ENCODE measurements around the gene GAST.

GAST gene

DNA sequence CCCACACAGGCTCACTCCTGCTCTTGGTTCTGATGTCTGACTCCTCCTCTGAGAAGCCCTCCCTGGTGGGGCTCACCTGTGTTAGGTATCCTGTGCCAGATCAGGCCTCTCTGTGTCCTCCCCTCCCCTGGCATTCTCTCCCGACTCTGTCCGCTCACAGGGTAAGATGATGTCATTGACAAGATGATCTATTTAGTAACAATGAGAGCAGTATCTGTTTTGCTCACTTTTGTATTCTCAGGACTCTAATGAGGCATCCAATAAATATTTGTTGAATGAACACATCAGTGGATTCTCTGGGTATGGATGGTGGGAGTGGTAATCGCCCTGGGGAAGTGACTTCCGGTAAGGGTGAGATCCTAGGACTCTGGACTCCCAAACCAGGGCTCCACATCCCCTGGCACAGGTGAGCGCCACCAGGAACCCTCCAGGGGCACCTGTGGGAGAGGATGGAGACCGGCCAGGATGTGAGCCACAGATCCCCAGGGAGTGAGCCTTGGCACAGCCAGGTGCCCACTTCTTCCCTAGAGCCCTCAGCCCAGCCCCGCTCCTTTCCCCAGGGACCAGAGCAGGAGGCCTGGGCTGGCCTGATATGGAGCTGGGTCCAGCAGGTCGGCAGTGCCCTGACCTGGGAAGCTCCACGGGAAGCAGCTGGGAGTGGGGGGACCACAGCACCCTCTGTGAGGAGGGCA lies 27.7 kb downstream of the GAST start:
- in situ Hi-C loops (cut with HindIII; ENCODE audit: low sequenced_read_pairs), result no loop called here
- TF ChIP-seq, protein P1, sequence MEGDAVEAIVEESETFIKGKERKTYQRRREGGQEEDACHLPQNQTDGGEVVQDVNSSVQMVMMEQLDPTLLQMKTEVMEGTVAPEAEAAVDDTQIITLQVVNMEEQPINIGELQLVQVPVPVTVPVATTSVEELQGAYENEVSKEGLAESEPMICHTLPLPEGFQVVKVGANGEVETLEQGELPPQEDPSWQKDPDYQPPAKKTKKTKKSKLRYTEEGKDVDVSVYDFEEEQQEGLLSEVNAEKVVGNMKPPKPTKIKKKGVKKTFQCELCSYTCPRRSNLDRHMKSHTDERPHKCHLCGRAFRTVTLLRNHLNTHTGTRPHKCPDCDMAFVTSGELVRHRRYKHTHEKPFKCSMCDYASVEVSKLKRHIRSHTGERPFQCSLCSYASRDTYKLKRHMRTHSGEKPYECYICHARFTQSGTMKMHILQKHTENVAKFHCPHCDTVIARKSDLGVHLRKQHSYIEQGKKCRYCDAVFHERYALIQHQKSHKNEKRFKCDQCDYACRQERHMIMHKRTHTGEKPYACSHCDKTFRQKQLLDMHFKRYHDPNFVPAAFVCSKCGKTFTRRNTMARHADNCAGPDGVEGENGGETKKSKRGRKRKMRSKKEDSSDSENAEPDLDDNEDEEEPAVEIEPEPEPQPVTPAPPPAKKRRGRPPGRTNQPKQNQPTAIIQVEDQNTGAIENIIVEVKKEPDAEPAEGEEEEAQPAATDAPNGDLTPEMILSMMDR (IDR thresholded peaks at IDR 0.05; ENCODE audit: low read depth, low read length), result no peak
- no peak for DNase-seq (ENCODE audit: low read depth, low spot score)
- H3K4me3 ChIP-seq (ENCODE audit: low read depth, low read length), result no peak overlapping the region

DNA sequence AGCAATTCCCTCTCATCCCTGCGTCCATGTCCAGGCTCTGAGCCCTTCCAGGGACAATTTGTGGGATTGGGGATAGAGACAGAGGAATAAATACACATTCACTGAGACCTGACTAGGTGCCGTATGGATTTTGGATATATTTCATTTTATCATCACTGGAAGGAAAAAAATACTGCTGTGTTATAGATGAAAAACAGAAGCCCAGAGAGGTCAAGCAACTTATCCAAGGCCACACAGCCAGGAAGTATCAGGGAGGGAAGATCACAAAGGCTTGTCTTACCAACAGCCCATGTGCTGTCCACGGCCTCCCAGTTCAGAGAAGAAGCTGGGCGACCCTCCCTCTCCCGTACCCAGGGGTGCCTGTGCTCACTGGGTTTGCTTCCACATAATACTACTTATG lies 28.4 kb downstream of the GAST start:
- no peak for DNase-seq (ENCODE audit: low read depth, low spot score)
- in situ Hi-C loops (cut with HindIII; ENCODE audit: low sequenced_read_pairs), result no loop called here
- H3K4me3 ChIP-seq (ENCODE audit: low read depth, low read length), result no peak overlapping the region
- TF ChIP-seq, protein P1 (IDR thresholded peaks at IDR 0.05; ENCODE audit: low read depth, low read length), result no peak

DNA sequence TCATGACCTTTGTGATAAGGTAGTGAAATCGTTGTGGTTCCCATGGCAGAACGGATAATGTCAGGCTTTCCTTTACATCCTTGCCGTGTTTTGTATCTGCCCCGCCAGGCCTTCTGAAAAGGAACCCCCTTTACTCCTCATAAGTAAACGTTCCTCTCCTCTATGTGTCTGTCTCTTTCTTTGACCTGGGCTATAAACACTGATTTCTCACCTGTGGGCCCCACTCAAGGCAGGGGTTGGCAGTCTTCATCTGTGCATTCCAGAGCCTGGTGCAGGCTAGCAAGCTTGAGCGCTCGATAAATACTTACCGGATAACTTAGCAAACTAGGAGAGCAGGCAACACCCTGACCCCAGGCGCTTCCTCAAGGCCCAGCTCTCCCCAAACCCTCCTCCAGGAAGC lies 29.6 kb downstream of the GAST start:
- no peak for DNase-seq (ENCODE audit: low read depth, low spot score)
- no peak overlapping the region for H3K4me3 ChIP-seq (ENCODE audit: low read depth, low read length)
- in situ Hi-C loops (cut with HindIII; ENCODE audit: low sequenced_read_pairs), result no loop called here
- TF ChIP-seq, protein P1 (IDR thresholded peaks at IDR 0.05; ENCODE audit: low read depth, low read length), result no peak

DNA sequence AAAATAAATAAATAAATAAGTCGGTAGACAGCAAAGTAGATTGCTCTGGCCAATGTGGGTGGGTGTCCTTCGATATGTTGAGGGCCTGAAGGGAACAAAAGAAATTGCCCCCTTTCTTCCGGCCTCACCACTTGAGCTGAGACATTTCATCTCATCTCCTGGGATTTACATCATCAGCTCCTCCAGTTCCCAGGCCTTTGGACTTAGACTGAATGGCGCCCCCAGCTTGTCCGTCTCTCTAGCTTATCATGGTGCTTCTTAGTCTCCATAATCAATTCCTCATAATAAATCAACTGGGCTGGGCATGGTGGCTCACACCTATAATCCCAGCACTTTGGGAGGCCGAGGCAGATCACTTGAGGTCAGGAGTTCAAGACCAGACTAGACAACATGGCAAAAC lies 36.1 kb downstream of the GAST start:
- DNase-seq (ENCODE audit: low read depth, low spot score), result no peak
- TF ChIP-seq, protein P1 (IDR thresholded peaks at IDR 0.05; ENCODE audit: low read depth, low read length), result no peak
- no peak overlapping the region for H3K4me3 ChIP-seq (ENCODE audit: low read depth, low read length)
- in situ Hi-C loops (cut with HindIII; ENCODE audit: low sequenced_read_pairs), result no loop called here

DNA sequence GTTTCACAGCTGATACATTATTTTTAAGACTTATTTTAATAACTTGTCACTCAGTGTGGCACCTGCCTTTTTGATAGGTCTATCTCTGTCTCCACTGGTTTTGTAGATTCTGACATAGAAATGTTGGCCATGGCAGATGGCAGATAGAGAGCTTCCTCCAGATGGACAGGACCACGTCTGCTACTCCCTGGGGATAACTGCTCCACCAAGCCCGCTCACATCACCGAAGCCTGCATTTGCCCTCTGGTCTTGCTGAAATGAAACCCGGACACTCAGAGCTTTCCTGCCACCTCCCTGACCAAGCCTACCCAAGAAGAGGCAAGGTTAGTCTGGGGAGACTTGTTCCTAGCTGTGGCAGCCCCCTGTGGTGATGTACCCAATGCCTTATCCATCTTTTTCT lies 38.7 kb downstream of the GAST start:
- in situ Hi-C loops (cut with HindIII; ENCODE audit: low sequenced_read_pairs), result no loop called here
- TF ChIP-seq, protein P1 (IDR thresholded peaks at IDR 0.05; ENCODE audit: low read depth, low read length), result no peak
- DNase-seq (ENCODE audit: low read depth, low spot score), result no peak

DNA sequence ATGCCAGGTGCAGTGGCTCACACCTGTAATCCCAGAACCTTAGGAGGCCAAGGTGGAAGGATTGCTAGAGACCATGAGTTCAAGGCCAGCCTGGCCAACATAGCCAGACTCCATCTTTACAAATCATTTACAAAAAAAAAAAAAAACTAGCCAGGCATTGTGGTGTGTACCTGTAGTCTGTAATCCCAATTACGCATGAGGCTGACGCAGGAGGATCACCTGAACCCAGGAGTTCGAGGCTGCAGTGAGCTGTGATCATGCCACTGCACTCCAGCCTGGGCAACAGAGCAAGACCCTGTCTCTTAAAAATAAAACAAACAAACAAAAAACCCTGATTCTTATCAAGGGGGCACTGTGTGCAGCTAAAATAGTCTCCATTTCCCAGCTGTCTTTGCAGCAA lies 39.2 kb downstream of the GAST start:
- TF ChIP-seq, protein P1 (IDR thresholded peaks at IDR 0.05; ENCODE audit: low read depth, low read length), result no peak
- DNase-seq (ENCODE audit: low read depth, low spot score), result no peak
- H3K4me3 ChIP-seq (ENCODE audit: low read depth, low read length), result no peak overlapping the region
- in situ Hi-C loops (cut with HindIII; ENCODE audit: low sequenced_read_pairs), result no loop called here

More for the DNA sequence above, 38.7 kb downstream of the GAST start:
- H3K4me3 ChIP-seq (ENCODE audit: low read depth, low read length), result no peak overlapping the region
